NCI-H226 (cell line): Measurements from ENCODE around the gene CA5A.

Experiments
- DNase-seq: peaks from one replicate; pipeline ENCODE4 v3.0.0-alpha.2; 2015

The CA5A gene

GRCh38 chr16:87845807-87846619 is 90.3 kb downstream of the CA5A start:
- DNase-seq, result no peak

GRCh38 chr16:87845213-87845612 is 91.1 kb downstream of the CA5A start:
- DNase-seq, result no peak

- DNase-seq, result no peak
Observed at GRCh38 chr16:87844809-87845208, 91.5 kb downstream of the CA5A start.

GRCh38 chr16:87844120-87844733 is 92.1 kb downstream of the CA5A start:
- no peak for DNase-seq

- no peak for DNase-seq
Observed at GRCh38 chr16:87843678-87844105, 92.6 kb downstream of the CA5A start.

- DNase-seq, result no peak
Observed at GRCh38 chr16:87842209-87842869, 94.0 kb downstream of the CA5A start.

- no peak for DNase-seq
Observed at GRCh38 chr16:87841340-87842208, 94.8 kb downstream of the CA5A start.

- no peak for DNase-seq
Observed at GRCh38 chr16:87840271-87840978, 95.9 kb downstream of the CA5A start.

GRCh38 chr16:87839542-87840270 is 96.6 kb downstream of the CA5A start:
- no peak for DNase-seq

GRCh38 chr16:87838643-87839541 is 97.4 kb downstream of the CA5A start:
- DNase-seq, result no peak
